GM18502 (cell line): ENCODE data around the gene EIF3I.

ENCODE experiments used
- ATAC-seq: cut with Tn5 transposase; IDR thresholded peaks from one replicate; pipeline ENCODE4 v1.9.1; 2021; ENCODE audit warnings: mild to moderate bottlenecking; ENCODE audit not compliant: unreplicated experiment, poor library complexity

EIF3I gene

DNA sequence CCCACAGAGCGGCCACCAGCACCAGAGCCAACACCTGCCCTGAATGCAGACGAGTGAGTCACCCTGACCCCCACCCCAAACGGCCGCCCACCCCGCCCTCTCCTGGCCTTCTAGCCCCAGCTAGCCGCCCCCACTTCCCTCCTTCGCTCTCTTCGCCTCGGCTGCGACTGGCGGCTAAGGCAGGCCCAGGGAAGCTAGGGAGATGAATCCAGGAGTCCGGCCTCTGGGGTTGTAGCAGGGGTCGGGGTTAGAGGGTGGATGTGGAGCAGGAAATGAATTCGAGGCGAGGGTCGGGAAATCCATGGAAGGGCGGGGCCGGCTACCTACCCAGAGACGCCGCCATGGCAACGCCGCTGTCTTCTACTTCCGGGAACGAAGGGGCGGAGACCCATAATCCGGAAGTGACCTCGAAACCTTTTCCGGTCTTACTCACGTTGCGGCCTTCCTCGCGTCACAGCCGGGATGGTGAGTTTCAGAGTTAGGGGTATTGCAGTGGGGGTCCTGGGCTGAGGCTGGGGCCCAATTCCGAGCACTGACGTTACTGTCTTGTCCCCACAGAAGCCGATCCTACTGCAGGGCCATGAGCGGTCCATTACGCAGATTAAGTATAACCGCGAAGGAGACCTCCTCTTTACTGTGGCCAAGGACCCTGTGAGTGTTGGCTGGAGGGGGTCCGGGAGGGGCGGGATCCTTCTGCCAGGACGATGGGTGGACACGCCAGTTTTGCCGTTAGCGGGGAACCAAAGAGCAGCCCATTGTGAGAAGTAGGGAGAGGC is at the start of gene EIF3I, which contains the start of gene TMEM234:
TSS of gene EIF3I (plus strand) at position 428 of the 776 bp plus-strand sequence. CDS start at position 463, 35 bp downstream.
TSS of gene TMEM234 (minus strand) at position 374 of the 776 bp plus-strand sequence. CDS start at position 343, 31 bp downstream.
- peak; percentile 92 for ATAC-seq

- ATAC-seq, result no peak
These were observed 49.5 kb upstream of the EIF3I start for GRCh38 chr1:32172621-32173245.

GRCh38 chr1:32178380-32179192 is 43.6 kb upstream of the EIF3I start:
- ATAC-seq, result no peak

GRCh38 chr1:32179193-32179442 is 43.1 kb upstream of the EIF3I start:
- no peak for ATAC-seq

GRCh38 chr1:32179443-32180185 is 42.6 kb upstream of the EIF3I start, which contains the start of gene TXLNA:
Gene TXLNA (plus strand): TSS chr1:32179675. CDS start chr1:32180346, 671 bp downstream.
- ATAC-seq, result peak; percentile 88

GRCh38 chr1:32180186-32181060 is 41.8 kb upstream of the EIF3I start:
- ATAC-seq, result no peak

DNA sequence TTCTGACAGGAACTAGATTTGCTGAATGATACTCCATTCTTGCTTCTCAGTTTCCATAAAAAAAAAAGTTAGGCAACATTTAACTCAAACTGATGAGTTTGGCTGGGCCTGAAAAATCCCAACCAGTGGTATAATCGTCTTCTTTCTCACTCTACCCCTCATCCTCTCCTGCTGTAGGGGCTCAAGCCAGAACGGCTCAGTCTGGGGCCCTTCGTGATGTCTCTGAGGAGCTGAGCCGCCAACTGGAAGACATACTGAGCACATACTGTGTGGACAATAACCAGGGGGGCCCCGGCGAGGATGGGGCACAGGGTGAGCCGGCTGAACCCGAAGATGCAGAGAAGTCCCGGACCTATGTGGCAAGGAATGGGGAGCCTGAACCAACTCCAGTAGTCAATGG is 41.1 kb upstream of the EIF3I start:
- ATAC-seq, result no peak

DNA sequence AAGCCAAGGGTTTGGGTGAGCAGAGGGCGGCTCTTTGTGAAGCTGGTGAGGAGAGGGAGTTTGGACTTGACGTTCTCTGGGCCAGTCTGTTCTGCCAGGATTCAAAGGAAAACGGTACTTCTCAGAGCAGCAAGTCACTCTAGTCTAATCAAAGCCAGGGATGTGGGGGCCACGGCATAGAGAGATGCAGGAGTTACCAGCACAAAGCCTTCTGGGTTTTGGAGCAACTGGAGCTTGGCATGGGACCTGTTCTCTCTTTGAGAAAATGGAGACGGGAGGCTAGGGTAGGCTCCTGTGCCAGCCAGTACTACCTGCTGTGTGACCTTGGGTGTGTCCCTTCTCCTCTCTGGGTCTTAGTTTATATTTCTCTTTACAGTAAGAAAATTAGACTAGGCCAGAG is 40.6 kb upstream of the EIF3I start:
- ATAC-seq, result no peak

DNA sequence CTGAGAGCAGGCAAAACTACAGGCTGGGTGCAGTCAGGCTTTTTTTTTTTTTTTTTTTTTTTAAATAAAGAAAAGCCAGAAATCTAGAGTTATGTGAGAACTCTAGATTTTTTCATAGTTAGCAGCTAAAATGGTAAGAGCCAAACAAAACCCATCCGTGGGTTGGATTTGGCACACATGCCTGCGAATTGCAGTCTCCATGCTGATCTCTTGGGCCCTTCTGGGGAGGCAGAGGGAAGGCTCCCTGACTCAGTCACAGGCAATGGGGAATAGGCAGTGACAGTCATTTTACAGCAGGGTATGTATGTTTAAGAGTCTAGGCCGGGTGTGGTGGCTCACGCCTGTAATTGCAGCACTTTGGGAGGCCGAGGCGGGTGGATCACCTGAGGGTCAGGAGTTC is 40.1 kb upstream of the EIF3I start:
- ATAC-seq, result no peak

DNA sequence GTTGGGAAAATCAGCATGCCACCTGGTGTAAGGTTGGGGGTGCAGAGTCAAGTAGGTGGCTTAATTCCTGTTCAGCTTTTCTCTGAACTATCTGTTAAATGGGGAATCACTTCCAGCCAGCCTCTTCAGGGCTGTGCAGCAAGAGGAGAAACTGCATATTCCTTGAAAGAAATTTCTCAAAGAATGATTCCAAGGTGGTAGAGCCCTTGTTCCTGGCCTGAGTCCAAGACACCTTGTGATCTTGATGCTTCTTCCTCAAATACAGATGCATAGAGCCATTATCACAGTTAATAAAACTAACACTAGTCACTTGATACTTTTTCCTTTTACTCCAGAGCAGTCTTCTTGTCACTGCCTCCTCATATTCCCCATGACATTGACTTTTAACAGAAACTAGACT is 37.6 kb upstream of the EIF3I start:
- ATAC-seq, result no peak

DNA sequence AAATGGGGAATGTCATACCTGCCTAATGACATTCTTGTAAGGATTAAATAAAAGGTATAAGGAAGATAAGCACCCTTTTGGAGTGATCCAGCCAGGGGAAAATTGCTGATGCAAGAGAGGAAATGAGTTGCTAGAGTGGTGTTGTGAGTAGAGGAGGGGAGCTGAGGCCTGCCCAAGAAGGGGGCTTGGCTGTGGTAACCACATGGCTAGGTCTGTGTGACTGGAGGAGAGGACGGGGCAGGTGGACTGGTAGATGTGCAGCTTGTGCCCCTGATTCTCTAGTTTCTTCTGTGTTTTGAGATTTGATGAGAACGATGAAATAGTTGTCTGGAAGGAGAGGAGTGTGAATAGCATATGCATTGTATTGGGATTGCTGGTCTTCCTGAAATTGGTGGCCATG is 36.1 kb upstream of the EIF3I start:
- no peak for ATAC-seq

GRCh38 chr1:32186491-32186890 is 35.7 kb upstream of the EIF3I start:
- no peak for ATAC-seq

DNA sequence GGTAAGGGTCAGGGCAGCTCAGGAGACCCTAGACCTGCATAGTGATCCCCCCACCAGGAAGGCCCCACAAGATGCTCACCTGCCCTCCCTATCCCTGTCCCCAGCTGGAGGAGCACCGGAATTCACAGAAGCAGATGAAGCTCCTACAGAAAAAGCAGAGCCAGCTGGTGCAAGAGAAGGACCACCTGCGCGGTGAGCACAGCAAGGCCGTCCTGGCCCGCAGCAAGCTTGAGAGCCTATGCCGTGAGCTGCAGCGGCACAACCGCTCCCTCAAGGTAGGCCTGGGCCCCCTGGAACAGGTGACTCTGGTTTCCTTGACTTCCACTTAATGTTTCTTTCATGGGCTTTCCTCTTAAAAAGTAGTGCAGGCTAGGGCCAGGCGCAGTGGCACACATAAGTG is 34.4 kb upstream of the EIF3I start:
- no peak for ATAC-seq

DNA sequence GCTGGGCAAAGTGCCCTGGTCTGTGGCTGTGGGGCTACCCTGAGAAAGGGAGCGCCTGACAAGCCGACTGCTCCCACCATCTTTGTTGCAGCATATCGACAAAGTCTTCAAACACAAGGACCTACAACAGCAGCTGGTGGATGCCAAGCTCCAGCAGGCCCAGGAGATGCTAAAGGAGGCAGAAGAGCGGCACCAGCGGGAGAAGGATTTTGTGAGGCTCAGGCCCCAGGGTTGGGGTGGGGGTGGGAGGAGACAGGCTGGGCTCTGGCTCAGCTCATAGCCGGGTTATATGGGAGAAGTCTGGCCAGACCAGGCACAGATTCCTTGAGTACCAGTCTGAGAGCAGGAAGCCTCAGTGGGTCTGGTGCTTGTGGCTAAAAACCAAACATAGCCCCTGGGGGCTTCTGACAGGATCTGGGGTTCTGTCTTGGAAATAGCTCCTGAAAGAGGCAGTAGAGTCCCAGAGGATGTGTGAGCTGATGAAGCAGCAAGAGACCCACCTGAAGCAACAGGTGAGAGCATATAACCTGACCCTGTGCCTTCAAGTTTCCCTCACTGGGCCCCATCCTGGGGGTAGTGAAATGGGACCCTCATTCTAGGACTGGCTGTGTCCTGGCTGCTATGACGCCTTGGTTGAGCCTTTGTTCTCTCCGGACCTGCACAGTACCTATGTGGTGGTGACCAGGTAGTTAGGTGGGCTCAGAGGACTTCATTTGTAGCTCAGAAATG is 29.8 kb upstream of the EIF3I start:
- no peak for ATAC-seq

- no peak for ATAC-seq
These were observed 27.2 kb upstream of the EIF3I start for GRCh38 chr1:32194984-32195383.

GRCh38 chr1:32195531-32195930 is 26.7 kb upstream of the EIF3I start:
- ATAC-seq, result no peak

GRCh38 chr1:32195972-32196823 is 26.0 kb upstream of the EIF3I start:
- no peak for ATAC-seq

DNA sequence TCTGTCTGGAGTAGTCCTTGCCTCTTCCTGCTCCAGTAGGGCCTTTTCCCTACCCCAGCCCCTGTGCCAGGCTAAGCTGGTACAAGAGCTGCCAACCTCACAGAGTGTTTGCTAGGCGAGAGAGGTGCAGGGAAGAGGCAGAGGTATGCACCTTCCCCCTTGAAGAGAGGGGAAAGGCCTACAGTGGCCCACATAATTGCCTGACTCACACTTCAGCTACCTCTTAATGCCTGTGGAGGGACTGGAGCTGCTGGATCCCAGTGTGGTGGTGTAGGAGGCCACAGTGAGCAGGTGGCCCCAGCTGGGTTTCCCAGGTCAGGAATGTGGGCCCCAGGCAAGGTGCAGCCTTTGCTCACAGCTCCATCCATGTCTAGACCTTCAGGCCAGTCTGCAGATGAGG is 25.1 kb upstream of the EIF3I start:
- no peak for ATAC-seq
